ENCODE measurements around the gene AP1S3. TPM values are rescaled to one million over a fixed set of nuclear protein-coding genes. Genes with fewer than 3 reads are reported as not detected.

AP1S3 gene
- total RNA-seq, 1 donor from 2014 or later, result 18.0 TPM

DNA sequence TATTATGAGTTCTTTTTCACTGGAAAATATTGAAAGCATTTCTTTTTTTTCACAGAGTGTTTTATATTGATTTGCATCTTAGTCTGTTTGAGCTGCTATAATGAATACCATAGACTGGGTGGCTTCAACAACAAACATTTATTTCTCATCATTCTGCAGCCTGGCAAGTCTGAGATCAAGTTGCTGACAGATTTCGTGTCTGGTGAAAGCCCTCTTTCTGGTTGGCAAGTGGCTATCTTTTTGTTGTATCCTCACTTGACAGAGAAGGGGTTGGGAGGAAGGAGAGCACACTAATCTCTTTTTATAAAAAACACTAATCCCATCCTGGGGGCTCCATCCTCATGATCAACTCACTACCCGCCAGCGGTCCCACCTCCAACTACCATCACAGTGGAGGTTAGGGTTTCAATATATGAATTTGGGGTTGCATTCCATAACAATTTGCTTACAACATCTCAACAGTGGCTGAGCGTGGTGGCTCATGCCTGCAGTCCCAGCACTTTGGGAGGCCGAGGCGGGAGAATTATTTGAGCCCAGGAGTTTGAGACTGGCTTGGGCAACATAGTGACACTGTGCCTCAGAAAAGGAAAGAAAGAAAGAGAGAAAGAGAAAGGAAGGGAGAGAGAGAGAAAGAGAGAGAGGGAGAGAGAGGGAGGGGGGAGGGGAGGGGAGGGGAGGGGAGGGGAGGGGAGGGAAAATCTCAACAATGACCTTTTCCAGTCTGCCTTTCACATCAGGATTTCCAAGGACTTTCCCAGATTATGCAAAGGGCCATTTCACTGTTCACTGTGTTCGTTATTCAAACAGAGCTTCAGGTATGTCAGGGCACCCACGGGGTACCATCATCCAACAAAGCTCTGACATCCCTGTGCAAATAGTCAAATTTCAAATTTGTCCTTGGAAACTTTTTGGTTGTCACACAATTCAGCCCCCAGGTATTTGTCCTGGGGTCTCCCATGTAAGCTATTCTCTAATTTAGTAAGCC is 111.1 kb downstream of the AP1S3 start:
- Mint-ChIP-seq H3K27me3 (ENCODE audit: low read depth) (no peaks in the 10 kb centered on the region), H3K4me3 (no peak overlapping the region), H3K4me1 (peaks cover 63% of the 10 kb centered on the region), H3K9me3 (peaks cover 3% of the 10 kb centered on the region), H3K27ac (peak overlapping the region; percentile 93), H3K36me3 (no peaks in the 10 kb centered on the region)
- TF ChIP-seq, protein P1, sequence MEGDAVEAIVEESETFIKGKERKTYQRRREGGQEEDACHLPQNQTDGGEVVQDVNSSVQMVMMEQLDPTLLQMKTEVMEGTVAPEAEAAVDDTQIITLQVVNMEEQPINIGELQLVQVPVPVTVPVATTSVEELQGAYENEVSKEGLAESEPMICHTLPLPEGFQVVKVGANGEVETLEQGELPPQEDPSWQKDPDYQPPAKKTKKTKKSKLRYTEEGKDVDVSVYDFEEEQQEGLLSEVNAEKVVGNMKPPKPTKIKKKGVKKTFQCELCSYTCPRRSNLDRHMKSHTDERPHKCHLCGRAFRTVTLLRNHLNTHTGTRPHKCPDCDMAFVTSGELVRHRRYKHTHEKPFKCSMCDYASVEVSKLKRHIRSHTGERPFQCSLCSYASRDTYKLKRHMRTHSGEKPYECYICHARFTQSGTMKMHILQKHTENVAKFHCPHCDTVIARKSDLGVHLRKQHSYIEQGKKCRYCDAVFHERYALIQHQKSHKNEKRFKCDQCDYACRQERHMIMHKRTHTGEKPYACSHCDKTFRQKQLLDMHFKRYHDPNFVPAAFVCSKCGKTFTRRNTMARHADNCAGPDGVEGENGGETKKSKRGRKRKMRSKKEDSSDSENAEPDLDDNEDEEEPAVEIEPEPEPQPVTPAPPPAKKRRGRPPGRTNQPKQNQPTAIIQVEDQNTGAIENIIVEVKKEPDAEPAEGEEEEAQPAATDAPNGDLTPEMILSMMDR (IDR thresholded peaks at IDR 0.05; ENCODE audit: unreplicated experiment), result no peak
- no peak for DNase-seq (ENCODE audit: low spot score in 2 of 2, unreplicated experiment in 2 of 2)

DNA sequence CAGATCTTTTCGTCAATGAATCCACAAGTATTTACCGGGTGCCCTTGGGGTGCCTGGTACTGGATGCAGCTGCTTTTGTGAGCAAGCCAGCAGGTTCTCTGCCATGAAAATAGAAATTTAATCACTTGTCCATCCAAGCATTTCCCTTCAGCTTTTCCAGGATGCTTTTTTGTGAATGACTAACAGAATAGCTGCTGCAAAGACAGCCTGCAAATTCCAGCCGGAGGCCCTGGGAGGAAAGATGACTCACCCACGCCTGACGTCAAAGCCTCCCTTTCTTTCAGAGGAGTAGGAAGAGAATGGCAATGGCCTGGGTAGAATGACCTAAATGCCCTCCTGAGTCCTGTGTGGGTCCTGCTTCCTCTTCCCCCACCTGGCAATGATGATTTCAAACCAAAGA is 111.9 kb downstream of the AP1S3 start:
- Mint-ChIP-seq H3K4me3 (peak overlapping the region; percentile 9), H3K9me3 (peaks cover 3% of the 10 kb centered on the region), H3K27me3 (ENCODE audit: low read depth) (no peaks in the 10 kb centered on the region), H3K36me3 (peaks cover under 1% of the 10 kb centered on the region), H3K27ac (peak overlapping the region; percentile 93), H3K4me1 (peaks cover 59% of the 10 kb centered on the region)
- peak; percentile 60 to 73 for DNase-seq (ENCODE audit: low spot score in 2 of 2, unreplicated experiment in 2 of 2)
- TF ChIP-seq, protein P1 (IDR thresholded peaks at IDR 0.05; ENCODE audit: unreplicated experiment), result no peak

DNA sequence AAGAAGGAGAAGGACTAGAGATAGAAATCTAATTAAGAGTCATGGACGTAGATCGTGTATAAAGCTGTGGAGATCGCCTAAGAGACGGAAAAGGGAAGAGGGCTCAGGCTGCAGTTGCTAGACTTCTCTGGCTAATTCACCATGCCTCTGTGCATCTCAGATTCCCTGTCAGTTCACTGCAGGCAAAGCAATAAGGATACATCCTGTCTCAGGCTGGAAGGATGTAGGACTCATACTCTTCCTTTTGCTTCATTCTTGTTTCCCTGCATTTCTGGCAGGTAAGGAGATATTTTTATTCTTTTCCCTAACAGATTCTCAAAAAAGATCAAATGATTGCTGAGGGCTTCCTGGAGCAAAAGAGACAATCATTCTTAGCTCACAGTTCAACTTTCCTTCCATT is 112.5 kb downstream of the AP1S3 start:
- Mint-ChIP-seq H3K36me3 (peaks cover 3% of the 10 kb centered on the region), H3K4me1 (peaks cover 53% of the 10 kb centered on the region), H3K27ac (peak overlapping the region; percentile 93), H3K4me3 (no peak overlapping the region), H3K27me3 (ENCODE audit: low read depth) (no peaks in the 10 kb centered on the region), H3K9me3 (no peaks in the 10 kb centered on the region)
- no peak for DNase-seq (ENCODE audit: low spot score in 2 of 2, unreplicated experiment in 2 of 2)
- TF ChIP-seq, protein P1 (IDR thresholded peaks at IDR 0.05; ENCODE audit: unreplicated experiment), result no peak

DNA sequence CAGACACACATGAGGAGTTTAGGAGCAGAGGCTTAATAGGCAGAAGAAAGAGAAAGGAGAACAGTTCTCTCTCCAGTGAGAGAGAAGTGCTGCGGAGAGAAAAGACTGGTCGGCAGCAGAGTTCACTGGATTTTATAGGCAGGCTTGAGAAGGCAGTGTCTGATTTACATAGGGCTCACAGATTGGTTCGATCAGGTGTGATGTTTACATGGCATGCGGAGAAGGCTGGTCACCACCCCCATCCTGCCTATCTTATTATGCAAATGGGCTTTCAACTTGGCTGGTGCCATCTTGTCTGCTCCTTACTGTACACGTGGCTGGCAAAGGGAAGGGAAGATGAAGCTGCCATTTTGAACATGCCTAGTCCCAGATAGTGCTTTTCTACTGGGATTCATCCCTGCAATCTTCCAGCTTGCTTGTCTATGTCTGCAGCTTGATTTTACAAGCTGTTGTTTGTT is 113.4 kb downstream of the AP1S3 start:
- peak overlapping the region; percentile 69 for H3K4me3 Mint-ChIP-seq
- peaks cover 7% of the 10 kb centered on the region for H3K9me3 Mint-ChIP-seq
- peaks cover 49% of the 10 kb centered on the region for H3K4me1 Mint-ChIP-seq
- H3K27me3 Mint-ChIP-seq (ENCODE audit: low read depth), result no peaks in the 10 kb centered on the region
- DNase-seq (ENCODE audit: low spot score in 2 of 2, unreplicated experiment in 2 of 2), result no peak
- TF ChIP-seq, protein P1 (IDR thresholded peaks at IDR 0.05; ENCODE audit: unreplicated experiment), result no peak
- peaks cover 10% of the 10 kb centered on the region for H3K36me3 Mint-ChIP-seq
- H3K27ac Mint-ChIP-seq, result peak overlapping the region; percentile 93

DNA sequence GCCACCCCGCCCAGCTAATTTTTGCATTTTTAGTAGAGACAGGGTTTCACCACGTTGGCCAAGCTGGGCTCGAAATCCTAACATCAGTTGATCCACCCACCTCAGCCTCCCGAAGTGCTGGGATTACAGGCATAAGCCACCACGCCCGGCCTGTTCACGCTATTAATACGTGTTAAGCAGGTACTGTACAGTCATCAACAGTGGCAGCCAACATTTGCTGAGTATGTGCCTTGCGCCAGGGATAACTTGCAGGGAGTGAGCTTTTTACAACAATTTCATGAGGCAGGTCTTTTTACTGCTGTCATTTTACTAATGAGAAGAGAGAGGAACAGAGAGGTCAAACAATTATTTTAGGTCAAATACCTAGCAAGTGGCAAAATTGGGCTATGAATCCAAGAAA is 115.2 kb downstream of the AP1S3 start:
- peaks cover 41% of the 10 kb centered on the region for H3K4me1 Mint-ChIP-seq
- TF ChIP-seq, protein P1 (IDR thresholded peaks at IDR 0.05; ENCODE audit: unreplicated experiment), result no peak

More for the DNA sequence above, 115.2 kb downstream of the AP1S3 start:
- no peaks in the 10 kb centered on the region for H3K27me3 Mint-ChIP-seq (ENCODE audit: low read depth)
- peaks cover 19% of the 10 kb centered on the region for H3K9me3 Mint-ChIP-seq
- no peak overlapping the region for H3K27ac Mint-ChIP-seq
- H3K36me3 Mint-ChIP-seq, result peaks cover 24% of the 10 kb centered on the region
- DNase-seq (ENCODE audit: low spot score in 2 of 2, unreplicated experiment in 2 of 2), result no peak
- peak overlapping the region; percentile 50 for H3K4me3 Mint-ChIP-seq
